Dendritic cell treated with granulocyte-macrophage colony-stimulating factor and Interleukin-4, amounts not matched to agents 40 ng/mL and 50 ng/mL, for 4 days (primary cell): ENCODE measurements around the gene CPNE2.

ENCODE experiments used
- H3K27ac Mint-ChIP-seq: one replicate; pipeline ENCODE4 v1.8.0; 2022; ENCODE audit warnings: mild to moderate bottlenecking, mixed read lengths
- H3K27me3 Mint-ChIP-seq: one replicate; pipeline ENCODE4 v1.8.0; 2022; ENCODE audit warnings: mild to moderate bottlenecking, mixed read lengths
- H3K36me3 Mint-ChIP-seq: one replicate; pipeline ENCODE4 v1.8.0; 2022; ENCODE audit warnings: low read depth, mixed read lengths
- H3K4me1 Mint-ChIP-seq: one replicate; pipeline ENCODE4 v1.8.0; 2022; ENCODE audit warnings: low read depth, mixed read lengths
- H3K4me3 Mint-ChIP-seq: one replicate; pipeline ENCODE4 v1.8.0; 2022; ENCODE audit warnings: mild to moderate bottlenecking, moderate library complexity, mixed read lengths
- H3K9me3 Mint-ChIP-seq: one replicate; pipeline ENCODE4 v1.8.0; 2022; ENCODE audit warnings: mixed read lengths
- intact Hi-C: fragments of 100-400 bp; cut with micrococcal nuclease; formaldehyde crosslinking; loops from one replicate; pipeline ENCODE4 v1.15.0; 2022

CPNE2 gene

DNA sequence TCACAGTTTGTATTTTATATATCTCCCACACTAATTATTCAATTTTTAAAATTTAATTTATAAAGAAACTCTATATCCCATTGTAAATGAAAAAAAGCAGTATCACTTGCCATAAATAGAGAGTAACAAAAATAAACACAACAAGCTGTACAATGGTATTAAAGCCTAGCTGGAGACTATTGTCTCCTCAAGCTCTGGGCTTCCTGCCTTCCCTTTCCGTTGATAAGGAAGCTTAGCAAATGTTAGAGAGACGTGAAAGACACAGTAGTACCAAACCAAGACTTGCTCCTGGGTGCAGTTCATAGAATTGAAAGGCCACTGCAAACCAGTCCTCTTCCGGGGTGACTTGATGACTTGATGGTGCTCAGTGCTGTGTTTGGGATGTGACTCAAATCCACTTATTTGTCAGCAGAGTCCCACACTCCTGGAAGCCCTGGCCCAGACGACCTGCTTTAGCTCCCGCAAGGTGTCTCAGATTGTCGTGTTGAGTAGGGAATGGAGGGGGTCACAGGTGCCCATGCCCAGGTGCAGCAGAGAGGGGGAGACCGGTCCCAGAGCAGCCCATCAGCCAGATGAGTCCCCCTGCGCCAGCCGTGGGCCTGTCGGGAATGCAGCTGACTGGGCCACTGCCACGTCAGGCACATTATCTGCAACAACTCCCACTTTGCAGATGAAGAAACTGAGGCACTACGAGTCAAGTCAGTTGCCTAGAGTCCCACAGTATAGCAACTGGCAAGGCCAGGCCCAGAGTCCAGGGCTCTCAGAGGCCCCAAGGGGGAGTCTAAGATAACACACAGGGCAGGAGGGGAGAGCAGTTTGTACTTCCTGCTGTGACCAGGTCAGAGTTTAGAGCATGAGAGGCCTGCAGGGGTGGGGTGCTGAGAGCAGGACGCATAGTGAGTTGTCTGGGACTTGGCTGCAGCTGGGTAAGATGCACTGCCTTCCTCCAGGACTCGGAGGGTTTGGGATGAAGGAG lies 53.0 kb downstream of the CPNE2 start:
- intact Hi-C loops: no loop called here
- Mint-ChIP-seq H3K27ac (peak overlapping the region; percentile 42), H3K27me3 (no peaks in the 10 kb centered on the region), H3K4me3 (no peak overlapping the region), H3K9me3 (no peaks in the 10 kb centered on the region), H3K36me3 (peaks cover 42% of the 10 kb centered on the region), H3K4me1 (peaks cover 52% of the 10 kb centered on the region)

DNA sequence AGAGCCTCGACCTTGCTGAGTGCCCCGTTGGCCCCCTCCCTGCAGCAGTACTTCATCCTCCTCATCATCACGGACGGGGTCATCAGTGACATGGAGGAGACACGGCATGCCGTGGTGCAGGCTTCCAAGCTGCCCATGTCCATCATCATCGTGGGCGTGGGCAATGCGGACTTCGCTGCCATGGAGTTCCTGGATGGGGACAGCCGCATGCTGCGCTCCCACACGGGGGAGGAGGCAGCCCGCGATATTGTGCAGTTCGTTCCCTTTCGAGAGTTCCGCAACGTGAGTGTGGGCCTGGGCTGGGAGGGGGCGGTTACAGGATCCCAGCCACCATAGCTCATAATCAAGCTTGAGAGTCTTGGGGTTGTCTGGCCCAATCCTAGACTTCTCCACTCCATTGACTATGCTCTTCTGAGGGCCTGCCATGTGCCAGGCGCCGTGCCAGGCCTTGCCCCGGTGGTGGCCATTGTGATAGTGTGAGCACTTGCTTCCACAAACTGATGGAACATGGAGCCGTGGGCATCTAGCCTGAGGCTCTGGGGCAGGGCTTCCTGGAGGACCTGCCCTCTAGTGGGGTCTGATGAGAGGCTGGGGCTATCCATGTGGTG lies 53.8 kb downstream of the CPNE2 start:
- peaks cover 49% of the 10 kb centered on the region for H3K4me1 Mint-ChIP-seq
- no peak overlapping the region for H3K4me3 Mint-ChIP-seq
- intact Hi-C loops: no loop called here
- no peaks in the 10 kb centered on the region for H3K9me3 Mint-ChIP-seq
- no peaks in the 10 kb centered on the region for H3K27me3 Mint-ChIP-seq
- H3K27ac Mint-ChIP-seq: no peak overlapping the region
- peaks cover 50% of the 10 kb centered on the region for H3K36me3 Mint-ChIP-seq

DNA sequence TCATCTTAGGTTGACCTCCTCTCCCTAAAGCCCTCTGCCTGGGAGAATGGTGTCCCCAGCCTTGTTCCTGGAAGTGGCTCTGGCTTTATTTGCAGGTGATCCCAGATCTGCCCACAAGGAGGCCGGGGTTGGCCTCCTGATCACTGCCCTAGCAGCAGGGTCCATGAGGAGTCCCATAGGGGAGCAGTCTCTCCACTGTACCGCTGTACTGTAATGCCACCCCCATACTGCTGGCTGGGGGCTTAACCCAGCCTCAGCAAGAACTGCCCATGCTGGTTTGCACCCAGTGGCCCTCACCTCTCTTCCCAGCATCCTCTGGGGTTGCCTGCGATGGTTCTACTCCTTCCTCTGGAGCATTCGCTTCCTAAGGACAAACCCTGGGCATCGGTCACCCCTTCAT lies 54.4 kb downstream of the CPNE2 start:
- peaks cover 56% of the 10 kb centered on the region for H3K36me3 Mint-ChIP-seq
- H3K9me3 Mint-ChIP-seq: no peaks in the 10 kb centered on the region
- H3K4me3 Mint-ChIP-seq: no peak overlapping the region
- intact Hi-C loops: no loop called here
- peak overlapping the region; percentile 39 for H3K27ac Mint-ChIP-seq
- no peaks in the 10 kb centered on the region for H3K27me3 Mint-ChIP-seq
- peaks cover 53% of the 10 kb centered on the region for H3K4me1 Mint-ChIP-seq

DNA sequence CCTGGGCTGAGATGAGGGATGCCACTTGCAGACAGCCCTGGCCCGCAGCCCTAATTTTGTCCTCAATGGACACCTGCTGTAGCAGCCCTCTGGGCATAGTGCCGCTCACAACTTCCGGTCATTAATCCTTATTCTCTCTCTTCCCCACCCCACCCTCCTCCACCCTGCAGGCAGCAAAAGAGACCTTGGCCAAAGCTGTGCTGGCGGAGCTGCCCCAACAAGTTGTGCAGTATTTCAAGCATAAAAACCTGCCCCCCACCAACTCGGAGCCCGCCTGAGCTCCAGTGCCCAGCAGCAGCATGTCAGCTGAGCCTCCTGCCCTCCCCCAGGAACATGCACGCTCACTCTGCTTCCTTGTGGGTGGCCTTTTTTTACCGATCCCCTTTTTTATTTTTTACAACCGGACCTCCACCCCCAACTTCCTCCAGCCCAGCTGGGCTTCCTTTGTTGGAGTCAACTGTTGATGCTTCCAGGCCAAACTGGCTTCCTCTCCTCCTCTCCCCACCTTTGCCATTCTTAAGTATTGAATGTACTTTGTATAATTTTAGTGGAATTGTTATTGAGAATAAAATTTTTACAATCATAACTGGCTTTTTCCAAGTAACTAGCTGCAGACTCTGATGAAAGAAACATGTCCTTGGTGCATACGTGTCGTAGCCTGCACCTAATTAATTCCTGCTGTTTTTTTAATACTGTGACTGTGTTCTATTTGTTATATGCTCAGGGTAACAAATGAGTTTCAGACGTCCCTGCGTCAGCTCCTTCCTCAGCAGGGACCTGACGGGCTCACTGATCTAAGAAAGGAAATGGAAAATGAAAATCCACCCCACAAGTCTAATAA lies 55.2 kb downstream of the CPNE2 start:
- Mint-ChIP-seq H3K4me3 (no peak overlapping the region), H3K9me3 (no peaks in the 10 kb centered on the region), H3K36me3 (peaks cover 64% of the 10 kb centered on the region), H3K4me1 (peaks cover 45% of the 10 kb centered on the region), H3K27me3 (no peaks in the 10 kb centered on the region), H3K27ac (peak overlapping the region; percentile 39)
- intact Hi-C loops: no loop called here

DNA sequence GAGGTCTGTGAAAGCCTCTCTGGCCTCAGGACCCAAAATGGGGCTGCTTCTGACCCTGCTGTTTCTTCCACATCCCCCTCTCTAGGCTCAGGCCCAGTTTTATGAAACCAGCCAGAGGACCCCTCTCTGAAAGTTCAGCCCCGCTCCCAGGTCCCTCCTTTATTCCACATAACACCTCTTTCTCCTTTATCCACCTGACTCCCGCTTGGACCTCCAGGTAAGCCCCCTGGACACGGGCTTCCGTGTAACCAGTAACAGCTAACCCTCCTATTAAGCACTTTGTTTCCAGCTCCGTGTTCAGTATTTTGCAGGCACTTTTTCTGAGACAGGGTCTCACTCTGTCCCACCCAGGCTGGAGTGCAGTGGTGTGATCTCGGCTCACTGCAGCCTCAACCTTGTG lies 56.1 kb downstream of the CPNE2 start:
- peaks cover 45% of the 10 kb centered on the region for H3K4me1 Mint-ChIP-seq
- peak overlapping the region; percentile 39 for H3K27ac Mint-ChIP-seq

DNA sequence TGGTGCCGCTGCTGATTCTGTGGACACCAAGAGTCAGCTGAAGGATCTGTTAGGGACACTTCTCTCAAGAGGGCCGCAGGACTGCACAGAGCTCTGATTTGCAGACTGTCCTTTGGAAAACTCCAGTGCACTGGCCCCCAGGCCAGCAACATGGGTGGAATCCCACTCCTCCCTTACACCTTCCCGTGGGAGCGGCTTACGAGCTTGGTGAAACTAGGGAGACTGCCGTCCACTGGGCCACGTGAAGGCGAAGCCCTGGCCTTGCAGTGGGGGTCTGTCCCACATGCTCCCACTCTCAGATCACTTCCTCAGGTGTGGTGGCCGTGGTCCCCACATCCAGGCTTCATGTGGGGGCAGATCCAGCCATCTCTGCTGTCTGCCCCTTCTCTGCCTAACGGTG lies 57.0 kb downstream of the CPNE2 start:
- peaks cover 45% of the 10 kb centered on the region for H3K4me1 Mint-ChIP-seq
- no peak overlapping the region for H3K4me3 Mint-ChIP-seq
- no peak overlapping the region for H3K27ac Mint-ChIP-seq
- intact Hi-C loops: no loop called here
- no peaks in the 10 kb centered on the region for H3K27me3 Mint-ChIP-seq
- no peaks in the 10 kb centered on the region for H3K9me3 Mint-ChIP-seq
- peaks cover 82% of the 10 kb centered on the region for H3K36me3 Mint-ChIP-seq

More for the DNA sequence above, 56.1 kb downstream of the CPNE2 start:
- Mint-ChIP-seq H3K27me3 (no peaks in the 10 kb centered on the region), H3K9me3 (no peaks in the 10 kb centered on the region), H3K4me3 (no peak overlapping the region), H3K36me3 (peaks cover 73% of the 10 kb centered on the region)
- intact Hi-C loops: no loop called here

DNA sequence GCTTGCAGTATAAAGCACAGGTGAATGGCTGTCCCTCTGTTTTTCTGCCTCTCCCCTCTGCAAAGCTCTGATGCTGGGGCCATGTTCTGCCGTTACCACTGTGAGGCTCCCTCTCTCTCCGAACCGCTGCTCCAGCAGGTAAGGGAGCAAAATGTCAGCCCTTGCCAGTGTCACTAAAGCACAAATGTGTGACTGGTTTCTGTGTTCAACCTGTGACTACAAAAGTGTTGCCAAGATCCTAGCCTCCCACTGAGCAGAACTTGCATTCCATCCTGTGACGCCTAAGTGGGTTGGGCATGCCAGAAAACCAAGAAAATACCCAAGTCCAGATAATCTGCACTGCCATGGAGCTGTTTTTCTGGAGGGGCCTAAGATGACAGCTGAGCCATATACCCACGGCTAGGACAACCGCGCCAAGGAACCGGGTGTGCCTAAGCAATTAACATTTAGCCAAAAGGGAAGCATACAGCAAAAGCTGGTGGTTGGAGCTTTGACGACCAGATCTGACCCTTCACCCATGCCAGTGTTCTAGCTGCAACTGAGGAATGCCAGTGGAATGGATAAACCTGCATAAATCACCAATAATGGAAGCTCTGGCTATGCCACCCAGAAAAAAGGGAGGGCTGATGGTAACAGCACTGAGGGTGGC lies 58.4 kb downstream of the CPNE2 start:
- intact Hi-C loops: no loop called here
- H3K36me3 Mint-ChIP-seq: peaks cover 88% of the 10 kb centered on the region
- no peak overlapping the region for H3K4me3 Mint-ChIP-seq
- no peak overlapping the region for H3K27ac Mint-ChIP-seq
- H3K4me1 Mint-ChIP-seq: peaks cover 37% of the 10 kb centered on the region
- no peaks in the 10 kb centered on the region for H3K27me3 Mint-ChIP-seq
- no peaks in the 10 kb centered on the region for H3K9me3 Mint-ChIP-seq

DNA sequence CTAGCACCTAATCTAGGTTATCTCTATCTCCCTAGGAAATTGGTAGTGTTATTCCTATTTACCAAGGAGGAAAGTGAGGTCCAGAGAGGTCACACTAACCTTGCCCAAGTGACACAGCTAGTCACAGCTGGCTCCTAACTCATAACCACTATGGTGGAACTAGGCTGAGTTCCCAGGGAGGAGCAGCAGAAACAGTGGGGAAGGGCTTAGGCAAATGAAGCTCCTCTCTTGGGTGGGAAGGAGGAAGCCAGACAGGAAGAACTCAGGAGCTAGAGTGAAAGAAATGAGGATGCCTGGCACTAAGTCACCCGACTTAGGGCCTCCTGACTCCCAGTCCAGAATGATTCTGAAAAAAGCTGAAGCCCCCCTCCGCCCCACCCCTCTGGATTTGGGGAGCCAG lies 59.0 kb downstream of the CPNE2 start:
- no peak overlapping the region for H3K4me3 Mint-ChIP-seq
- intact Hi-C loops: no loop called here
- H3K27me3 Mint-ChIP-seq: no peaks in the 10 kb centered on the region
- H3K4me1 Mint-ChIP-seq: peaks cover 31% of the 10 kb centered on the region
- H3K36me3 Mint-ChIP-seq: peaks cover 89% of the 10 kb centered on the region
- no peaks in the 10 kb centered on the region for H3K9me3 Mint-ChIP-seq
- H3K27ac Mint-ChIP-seq: no peak overlapping the region

DNA sequence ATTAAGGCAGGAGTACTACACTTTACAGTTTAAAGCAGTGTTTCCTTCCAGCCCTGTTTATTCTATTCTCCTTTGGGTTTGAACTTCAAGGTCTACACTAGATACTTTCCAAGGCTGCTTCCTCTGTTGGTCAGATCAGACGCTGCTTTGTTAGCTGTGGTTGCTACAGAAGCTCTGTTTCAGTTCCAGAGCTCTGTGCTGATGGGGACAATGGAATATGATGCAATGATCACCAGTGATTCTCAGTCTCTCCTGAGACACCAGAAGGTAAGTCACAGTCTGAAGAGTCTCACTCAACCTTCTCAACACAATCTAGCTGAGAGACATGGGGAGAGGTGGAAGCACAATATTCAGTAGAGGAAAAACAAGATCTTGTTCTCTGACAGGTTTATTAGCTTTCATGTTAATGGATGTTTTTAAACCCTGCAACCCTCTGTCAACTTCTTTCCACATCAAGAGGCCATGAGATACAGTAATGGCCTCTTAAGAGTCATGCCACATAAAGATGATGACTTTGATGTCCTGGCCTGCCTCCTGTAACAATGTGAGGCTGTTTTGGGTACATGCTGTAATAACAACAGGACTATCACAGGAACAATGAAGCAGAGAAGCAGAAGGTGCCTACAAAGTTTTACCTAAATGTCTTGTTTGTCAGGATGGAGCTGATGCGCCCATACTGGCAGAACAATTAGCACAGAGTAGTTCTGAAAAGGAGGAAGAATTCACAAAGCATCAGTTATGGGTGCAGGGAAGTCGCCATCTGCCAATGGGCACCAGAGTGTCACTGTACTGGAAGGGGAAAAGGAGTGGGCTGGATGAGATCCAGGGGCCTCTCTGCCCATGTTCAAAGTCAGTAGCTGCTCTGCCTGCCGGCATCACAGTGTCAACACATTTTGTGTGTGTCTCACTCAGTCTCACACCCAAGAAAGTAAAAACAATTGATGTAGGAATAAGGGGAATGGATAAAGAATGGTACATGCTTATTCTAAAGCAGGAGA lies 60.0 kb downstream of the CPNE2 start:
- H3K4me1 Mint-ChIP-seq: peaks cover 21% of the 10 kb centered on the region
- peaks cover 93% of the 10 kb centered on the region for H3K36me3 Mint-ChIP-seq
- H3K9me3 Mint-ChIP-seq: no peaks in the 10 kb centered on the region
- no peak overlapping the region for H3K4me3 Mint-ChIP-seq
- no peak overlapping the region for H3K27ac Mint-ChIP-seq
- intact Hi-C loops: no loop called here
- H3K27me3 Mint-ChIP-seq: no peaks in the 10 kb centered on the region

DNA sequence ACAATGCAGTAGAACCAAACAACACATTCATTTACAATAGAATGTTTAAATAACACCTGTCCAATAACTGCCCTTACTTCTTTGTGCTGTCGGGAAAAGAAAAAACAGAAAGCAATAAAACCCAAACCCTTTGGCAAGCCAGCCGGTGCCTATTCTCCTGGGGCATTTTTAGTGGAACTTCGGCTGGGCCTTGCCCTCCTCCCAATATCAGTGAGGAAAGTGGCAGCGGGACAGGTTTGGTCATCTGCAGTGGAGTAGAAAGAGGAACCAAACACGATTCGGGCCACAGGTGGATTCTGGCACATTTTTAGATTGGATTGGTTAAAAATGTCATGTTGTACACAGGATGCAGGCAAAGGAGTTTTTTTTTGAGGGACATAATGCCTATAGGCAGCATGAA lies 61.5 kb downstream of the CPNE2 start:
- Mint-ChIP-seq H3K4me1 (peaks cover 7% of the 10 kb centered on the region), H3K27me3 (no peaks in the 10 kb centered on the region), H3K9me3 (no peaks in the 10 kb centered on the region), H3K4me3 (no peak overlapping the region), H3K36me3 (peaks cover 100% of the 10 kb centered on the region), H3K27ac (no peak overlapping the region)
- intact Hi-C loops: no loop called here

DNA sequence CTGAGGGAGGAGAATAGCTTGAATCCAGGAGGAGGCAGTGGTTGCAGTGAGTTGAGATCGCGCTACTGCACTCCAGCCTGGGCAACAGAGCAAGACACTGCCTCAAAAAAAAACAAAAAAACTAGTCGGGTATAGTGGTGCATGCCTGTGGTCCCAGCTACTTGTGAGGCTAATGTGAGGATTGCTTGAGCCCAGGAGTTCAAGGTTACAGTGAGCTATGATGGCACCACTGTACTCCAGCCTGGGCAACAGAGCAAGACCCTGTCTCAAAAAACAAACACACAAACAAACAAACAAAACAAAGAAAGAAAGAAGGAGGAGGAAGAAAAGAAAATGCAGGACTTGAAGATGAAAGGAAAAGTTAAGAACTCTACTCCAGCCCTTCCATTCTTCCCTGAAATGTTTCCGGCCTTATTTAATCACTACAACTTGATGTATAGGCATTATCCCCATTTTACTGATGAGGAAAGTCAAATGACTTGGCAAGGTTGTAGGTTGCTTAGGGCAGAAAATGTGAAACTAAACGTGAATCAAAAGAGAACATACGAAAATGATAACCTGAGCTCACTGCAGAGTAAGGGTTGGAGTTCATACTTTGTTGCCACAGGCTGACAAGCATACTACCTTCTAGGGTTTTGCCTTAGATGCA lies 63.4 kb downstream of the CPNE2 start:
- Mint-ChIP-seq H3K4me1 (peaks cover 7% of the 10 kb centered on the region), H3K27ac (no peak overlapping the region), H3K36me3 (peaks cover 97% of the 10 kb centered on the region), H3K9me3 (no peaks in the 10 kb centered on the region), H3K27me3 (no peaks in the 10 kb centered on the region), H3K4me3 (no peak overlapping the region)
- intact Hi-C loops: no loop called here

DNA sequence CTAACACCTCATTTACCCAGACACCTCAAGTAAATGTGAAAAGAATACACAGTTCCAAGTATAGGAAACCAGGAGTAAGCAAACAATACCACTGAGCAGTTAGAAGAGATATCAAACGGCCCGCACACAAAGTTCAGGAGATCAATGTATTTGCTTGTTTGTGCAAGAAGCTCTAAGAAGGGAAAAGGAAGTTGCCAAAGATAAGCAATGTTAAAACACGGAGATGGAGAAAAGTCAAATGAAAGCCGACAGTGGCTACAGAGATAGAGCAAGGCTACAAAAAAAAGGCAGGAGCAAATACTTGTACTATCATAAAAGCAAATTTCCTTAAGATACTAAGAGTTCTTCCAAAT lies 63.9 kb downstream of the CPNE2 start:
- peaks cover 97% of the 10 kb centered on the region for H3K36me3 Mint-ChIP-seq
- intact Hi-C loops: no loop called here

More for the DNA sequence above, 63.9 kb downstream of the CPNE2 start:
- Mint-ChIP-seq H3K9me3 (no peaks in the 10 kb centered on the region), H3K4me1 (peaks cover 5% of the 10 kb centered on the region), H3K4me3 (no peak overlapping the region), H3K27ac (no peak overlapping the region), H3K27me3 (no peaks in the 10 kb centered on the region)
